ENCODE results near the gene RMND1. TPM values are rescaled to one million over a fixed set of nuclear protein-coding genes. Genes with fewer than 3 reads are reported as not detected.

Gene RMND1
- 9.2 TPM for total RNA-seq

DNA sequence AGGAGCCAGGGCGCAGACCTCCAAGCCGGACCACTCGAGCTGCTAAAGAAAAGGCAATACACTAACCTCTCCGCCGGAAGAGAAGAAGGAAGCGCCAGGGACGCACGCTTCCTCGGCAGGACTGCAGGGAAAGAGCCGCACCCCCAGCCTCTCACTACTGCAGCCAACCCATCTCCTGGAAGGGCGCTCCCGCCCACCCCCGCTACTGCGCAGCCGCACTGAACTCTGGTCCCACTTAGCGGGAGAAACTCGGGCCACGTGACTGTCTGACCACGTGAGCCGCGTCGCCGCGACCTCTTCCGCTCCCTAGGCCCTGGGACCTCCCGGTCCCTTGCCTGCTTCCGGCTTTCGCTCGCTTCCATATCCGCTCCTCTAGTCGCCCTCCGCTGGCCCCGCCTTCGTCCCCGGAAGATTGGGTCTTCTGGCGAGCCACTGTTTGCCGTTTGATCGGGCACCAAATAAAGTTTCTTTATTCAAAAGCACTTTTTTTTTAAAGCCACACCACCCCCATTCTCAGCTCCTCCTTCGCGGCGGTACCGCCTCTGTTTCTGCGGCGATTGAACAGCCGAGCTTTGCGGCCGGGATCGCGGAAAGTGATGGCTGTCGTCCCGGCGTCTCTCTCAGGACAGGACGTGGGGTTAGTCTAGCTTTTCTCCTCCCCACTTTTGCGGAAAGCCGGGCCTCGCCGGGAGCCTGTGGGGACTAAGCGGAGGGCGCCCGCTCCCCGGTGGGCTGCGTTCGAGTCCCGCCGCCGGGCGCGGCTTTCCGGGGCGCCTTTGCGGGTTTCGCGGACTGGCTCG is at the start of gene RMND1:
TSS of gene RMND1 (minus strand) at position 177 of the 800 bp plus-strand sequence. CDS start 6,315 bp downstream, outside the sequence.
- no peaks in the 10 kb centered on the region for H3K27me3 ChIP-seq (ENCODE audit: insufficient read depth, low read length)
- peaks cover 13% of the 10 kb centered on the region for H3K4me1 ChIP-seq (ENCODE audit: insufficient read depth, low read length)
- H3K4me3 ChIP-seq (ENCODE audit: low read length), result peak within 1 kb of the TSS; percentile 82
- H3K9me3 ChIP-seq (ENCODE audit: low read depth, low read length), result no peaks in the 10 kb centered on the region

DNA sequence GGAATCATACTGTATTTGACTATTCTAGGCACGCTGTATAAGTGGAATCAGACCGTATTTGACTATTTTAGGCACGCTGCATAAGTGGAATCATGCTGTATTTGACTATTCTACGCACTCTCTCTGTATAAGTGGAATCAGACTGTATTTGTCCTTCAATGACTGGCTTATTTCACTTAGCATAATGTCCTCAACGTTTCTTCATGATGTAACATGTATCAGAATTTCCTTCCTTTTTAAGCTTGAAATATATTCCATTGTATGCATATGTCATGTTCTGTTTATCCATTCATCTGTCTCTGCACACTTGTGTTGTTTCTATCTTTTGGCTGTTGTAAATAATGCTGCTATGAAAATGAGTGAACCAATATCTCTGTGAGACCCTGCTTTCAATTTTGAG is 47.6 kb upstream of the RMND1 start:
- Histone ChIP-seq H3K4me1 (ENCODE audit: insufficient read depth, low read length) (peaks cover 59% of the 10 kb centered on the region), H3K27me3 (ENCODE audit: insufficient read depth, low read length) (peaks cover 10% of the 10 kb centered on the region), H3K4me3 (ENCODE audit: low read length) (no peak overlapping the region), H3K9me3 (ENCODE audit: low read depth, low read length) (no peaks in the 10 kb centered on the region)

- no peaks in the 10 kb centered on the region for H3K9me3 ChIP-seq (ENCODE audit: low read depth, low read length)
- no peak overlapping the region for H3K4me3 ChIP-seq (ENCODE audit: low read length)
- H3K27me3 ChIP-seq (ENCODE audit: insufficient read depth, low read length), result peaks cover 17% of the 10 kb centered on the region
- H3K4me1 ChIP-seq (ENCODE audit: insufficient read depth, low read length), result peaks cover 69% of the 10 kb centered on the region
Measured at GRCh38 chr6:151498327-151498726, 46.4 kb upstream of the RMND1 start.

GRCh38 chr6:151497905-151498304 is 46.0 kb upstream of the RMND1 start:
- Histone ChIP-seq H3K4me1 (ENCODE audit: insufficient read depth, low read length) (peaks cover 69% of the 10 kb centered on the region), H3K9me3 (ENCODE audit: low read depth, low read length) (no peaks in the 10 kb centered on the region), H3K27me3 (ENCODE audit: insufficient read depth, low read length) (peaks cover 17% of the 10 kb centered on the region), H3K4me3 (ENCODE audit: low read length) (no peak overlapping the region)

GRCh38 chr6:151495380-151495779 is 43.5 kb upstream of the RMND1 start:
- Histone ChIP-seq H3K9me3 (ENCODE audit: low read depth, low read length) (no peaks in the 10 kb centered on the region), H3K4me3 (ENCODE audit: low read length) (no peak overlapping the region), H3K27me3 (ENCODE audit: insufficient read depth, low read length) (peaks cover 17% of the 10 kb centered on the region)

GRCh38 chr6:151494936-151495320 is 43.0 kb upstream of the RMND1 start:
- peaks cover 53% of the 10 kb centered on the region for H3K4me1 ChIP-seq (ENCODE audit: insufficient read depth, low read length)
- no peaks in the 10 kb centered on the region for H3K9me3 ChIP-seq (ENCODE audit: low read depth, low read length)
- H3K27me3 ChIP-seq (ENCODE audit: insufficient read depth, low read length), result peaks cover 17% of the 10 kb centered on the region
- H3K4me3 ChIP-seq (ENCODE audit: low read length), result peak overlapping the region; percentile 51

More at GRCh38 chr6:151495380-151495779, 43.5 kb upstream of the RMND1 start:
- peaks cover 56% of the 10 kb centered on the region for H3K4me1 ChIP-seq (ENCODE audit: insufficient read depth, low read length)

GRCh38 chr6:151494235-151494935 is 42.5 kb upstream of the RMND1 start:
- peaks cover 17% of the 10 kb centered on the region for H3K27me3 ChIP-seq (ENCODE audit: insufficient read depth, low read length)
- H3K4me3 ChIP-seq (ENCODE audit: low read length), result peak overlapping the region; percentile 51
- no peaks in the 10 kb centered on the region for H3K9me3 ChIP-seq (ENCODE audit: low read depth, low read length)
- H3K4me1 ChIP-seq (ENCODE audit: insufficient read depth, low read length), result peaks cover 48% of the 10 kb centered on the region

GRCh38 chr6:151493804-151494234 is 41.9 kb upstream of the RMND1 start, which contains the start of gene CCDC170:
CCDC170 (plus strand) TSS chr6:151494017; CDS start chr6:151494129, 112 bp downstream.
- Histone ChIP-seq H3K27me3 (ENCODE audit: insufficient read depth, low read length) (peaks cover 17% of the 10 kb centered on the region), H3K9me3 (ENCODE audit: low read depth, low read length) (no peaks in the 10 kb centered on the region), H3K4me1 (ENCODE audit: insufficient read depth, low read length) (peaks cover 44% of the 10 kb centered on the region), H3K4me3 (ENCODE audit: low read length) (peak within 1 kb of the TSS; percentile 51)

DNA sequence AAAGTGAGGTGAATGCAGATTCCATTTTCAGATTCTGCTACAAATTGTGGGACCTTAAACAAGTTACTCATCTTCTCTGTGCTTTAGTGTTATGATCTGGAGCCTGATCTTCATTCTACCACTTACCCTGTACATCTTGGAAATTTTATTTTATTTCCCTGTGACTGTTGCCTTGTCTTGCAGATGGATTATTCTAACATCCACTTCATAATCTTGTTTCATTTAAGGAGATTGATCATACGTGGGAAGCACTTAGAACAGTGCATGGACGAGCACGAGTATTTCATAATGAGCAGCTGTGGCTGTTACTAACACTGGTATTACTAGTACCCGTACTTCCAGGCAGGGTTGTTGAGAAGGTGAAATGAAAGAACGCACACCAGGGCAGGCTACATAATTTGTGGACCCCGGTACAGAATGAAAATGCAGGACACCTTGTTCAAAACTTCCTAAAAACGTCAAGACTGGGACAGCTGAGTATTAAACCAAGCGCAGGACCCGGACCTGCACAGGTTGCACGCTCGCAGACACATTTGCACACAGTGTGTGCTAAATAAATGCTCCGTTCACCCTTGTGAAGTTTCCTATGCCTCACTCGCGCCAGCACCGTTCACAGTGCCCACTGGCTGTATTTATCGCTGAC is 41.4 kb upstream of the RMND1 start:
- H3K27me3 ChIP-seq (ENCODE audit: insufficient read depth, low read length), result peaks cover 17% of the 10 kb centered on the region
- H3K9me3 ChIP-seq (ENCODE audit: low read depth, low read length), result no peaks in the 10 kb centered on the region
- peak overlapping the region; percentile 51 for H3K4me3 ChIP-seq (ENCODE audit: low read length)
- peaks cover 38% of the 10 kb centered on the region for H3K4me1 ChIP-seq (ENCODE audit: insufficient read depth, low read length)

GRCh38 chr6:151490996-151491395 is 39.1 kb upstream of the RMND1 start:
- Histone ChIP-seq H3K4me3 (ENCODE audit: low read length) (no peak overlapping the region), H3K4me1 (ENCODE audit: insufficient read depth, low read length) (peaks cover 25% of the 10 kb centered on the region), H3K9me3 (ENCODE audit: low read depth, low read length) (no peaks in the 10 kb centered on the region), H3K27me3 (ENCODE audit: insufficient read depth, low read length) (peaks cover 13% of the 10 kb centered on the region)

DNA sequence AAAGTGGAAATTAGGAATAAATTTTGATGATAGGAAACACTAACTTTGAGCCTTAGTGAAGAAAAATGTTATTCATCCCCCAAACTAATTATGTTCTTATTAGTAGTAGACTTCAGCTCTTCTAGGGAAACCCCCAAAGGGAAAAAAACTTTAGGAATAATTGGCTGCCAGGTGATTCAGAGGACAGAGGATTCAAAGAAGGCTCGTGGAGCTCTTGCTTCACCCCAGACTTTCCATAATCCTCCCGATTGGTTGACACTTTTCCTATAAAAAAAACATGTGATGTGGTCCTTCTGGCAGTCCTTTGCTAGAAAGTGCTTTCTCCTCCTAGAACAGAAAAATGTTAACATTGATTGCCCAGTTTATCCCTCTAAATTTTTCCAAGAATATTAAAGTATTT is 36.3 kb upstream of the RMND1 start:
- H3K4me3 ChIP-seq (ENCODE audit: low read length), result no peak overlapping the region
- H3K4me1 ChIP-seq (ENCODE audit: insufficient read depth, low read length), result peaks cover 9% of the 10 kb centered on the region
- H3K9me3 ChIP-seq (ENCODE audit: low read depth, low read length), result no peaks in the 10 kb centered on the region
- H3K27me3 ChIP-seq (ENCODE audit: insufficient read depth, low read length), result no peaks in the 10 kb centered on the region

DNA sequence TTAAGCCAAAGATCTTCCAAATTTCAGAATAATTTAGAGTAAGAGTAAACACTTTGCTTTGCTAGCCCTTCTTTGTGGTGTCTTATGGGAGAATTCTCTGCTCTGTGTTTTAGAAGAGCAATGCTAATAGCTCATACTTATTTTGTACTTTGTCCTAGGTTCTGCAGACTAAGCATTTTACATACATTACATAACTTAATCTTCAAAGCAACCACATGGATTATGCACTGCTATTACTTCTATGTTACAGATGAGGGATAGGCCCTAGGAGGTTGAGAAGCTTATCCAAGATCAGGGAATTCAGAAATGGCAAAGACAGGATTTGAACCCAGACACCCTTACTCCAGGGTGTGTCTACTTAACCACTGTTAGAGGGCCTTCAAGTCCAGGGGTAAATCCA is 32.1 kb upstream of the RMND1 start:
- Histone ChIP-seq H3K27me3 (ENCODE audit: insufficient read depth, low read length) (no peaks in the 10 kb centered on the region), H3K9me3 (ENCODE audit: low read depth, low read length) (no peaks in the 10 kb centered on the region), H3K4me1 (ENCODE audit: insufficient read depth, low read length) (peaks cover 29% of the 10 kb centered on the region), H3K4me3 (ENCODE audit: low read length) (no peak overlapping the region)

- no peaks in the 10 kb centered on the region for H3K9me3 ChIP-seq (ENCODE audit: low read depth, low read length)
- no peaks in the 10 kb centered on the region for H3K27me3 ChIP-seq (ENCODE audit: insufficient read depth, low read length)
- H3K4me1 ChIP-seq (ENCODE audit: insufficient read depth, low read length), result peaks cover 29% of the 10 kb centered on the region
- H3K4me3 ChIP-seq (ENCODE audit: low read length), result no peak overlapping the region
Measured at GRCh38 chr6:151482290-151482689, 30.4 kb upstream of the RMND1 start.

- no peaks in the 10 kb centered on the region for H3K9me3 ChIP-seq (ENCODE audit: low read depth, low read length)
- no peak overlapping the region for H3K4me3 ChIP-seq (ENCODE audit: low read length)
- H3K4me1 ChIP-seq (ENCODE audit: insufficient read depth, low read length), result peaks cover 29% of the 10 kb centered on the region
- no peaks in the 10 kb centered on the region for H3K27me3 ChIP-seq (ENCODE audit: insufficient read depth, low read length)
Measured at GRCh38 chr6:151481786-151482185, 29.9 kb upstream of the RMND1 start.

DNA sequence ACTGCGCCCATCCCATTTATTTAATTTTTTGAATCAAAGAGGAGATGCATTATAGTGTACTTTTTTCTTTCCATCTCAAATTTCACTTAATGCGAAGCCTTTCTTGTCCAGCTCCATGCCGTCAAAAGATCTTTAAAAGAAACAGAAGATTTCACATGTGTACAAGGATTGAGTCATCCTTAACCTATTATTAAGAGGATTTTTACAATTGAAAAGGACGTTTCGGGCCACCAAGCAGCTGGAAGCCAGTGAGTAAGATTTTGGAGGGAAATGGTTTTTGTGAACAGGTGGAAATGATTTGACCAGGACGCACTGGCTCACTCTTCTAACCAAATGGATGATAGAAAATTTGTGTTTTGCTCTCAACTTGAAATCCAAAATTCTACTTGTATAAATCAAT is 26.7 kb upstream of the RMND1 start:
- Histone ChIP-seq H3K4me3 (ENCODE audit: low read length) (no peak overlapping the region), H3K27me3 (ENCODE audit: insufficient read depth, low read length) (no peaks in the 10 kb centered on the region), H3K4me1 (ENCODE audit: insufficient read depth, low read length) (peaks cover 35% of the 10 kb centered on the region), H3K9me3 (ENCODE audit: low read depth, low read length) (no peaks in the 10 kb centered on the region)

Measured in mononuclear cell (primary cell).